NCI-H82 treated with DMSO at 0.1 percent for 48 hours (cell line): Measurements from ENCODE around the gene MS4A3.
"Not testable (repeated sequence)": the region's sequence is repeated elsewhere in the genome, so short reads cannot be mapped to it uniquely, and the experiment has no call there.

Experiments
- DNase-seq: peaks from one replicate; lab custom pipeline; 2025; ENCODE audit not compliant: unreplicated experiment; lab: John Stamatoyannopoulos, UW

MS4A3 gene

GRCh38 chr11:60056349-60056969 is at the start of gene MS4A3:
MS4A3 (plus strand) TSS chr11:60056665; CDS start chr11:60061161, 4,496 bp downstream.
- no peak for DNase-seq

GRCh38 chr11:60016881-60017280 is 39.6 kb upstream of the MS4A3 start, which contains the start of gene OOSP4B:
OOSP4B (plus strand) TSS chr11:60017181.
- no peak for DNase-seq

GRCh38 chr11:60018058-60018457 is 38.4 kb upstream of the MS4A3 start:
- no peak for DNase-seq

DNA sequence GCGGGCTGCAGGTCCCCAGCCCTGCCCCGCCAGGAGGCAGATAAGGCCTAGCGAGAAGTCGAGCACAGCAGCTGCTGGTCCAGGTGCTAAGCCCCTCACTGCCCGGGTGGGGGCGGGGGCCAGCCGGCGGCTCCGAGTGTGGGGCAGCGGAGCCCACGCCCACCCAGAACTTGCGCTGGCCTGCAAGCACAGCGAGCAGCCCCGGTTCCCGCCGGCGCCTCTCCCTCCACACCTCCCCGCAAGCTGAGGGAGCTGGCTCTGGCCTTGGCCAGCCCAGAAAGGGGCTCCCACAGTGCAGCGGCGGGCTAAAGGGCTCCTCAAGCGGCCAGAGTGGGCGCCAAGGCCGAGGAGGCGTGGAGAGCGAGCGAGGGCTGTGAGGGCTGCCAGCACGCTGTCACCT is 36.1 kb upstream of the MS4A3 start:
- DNase-seq, result not testable (repeated sequence)

DNA sequence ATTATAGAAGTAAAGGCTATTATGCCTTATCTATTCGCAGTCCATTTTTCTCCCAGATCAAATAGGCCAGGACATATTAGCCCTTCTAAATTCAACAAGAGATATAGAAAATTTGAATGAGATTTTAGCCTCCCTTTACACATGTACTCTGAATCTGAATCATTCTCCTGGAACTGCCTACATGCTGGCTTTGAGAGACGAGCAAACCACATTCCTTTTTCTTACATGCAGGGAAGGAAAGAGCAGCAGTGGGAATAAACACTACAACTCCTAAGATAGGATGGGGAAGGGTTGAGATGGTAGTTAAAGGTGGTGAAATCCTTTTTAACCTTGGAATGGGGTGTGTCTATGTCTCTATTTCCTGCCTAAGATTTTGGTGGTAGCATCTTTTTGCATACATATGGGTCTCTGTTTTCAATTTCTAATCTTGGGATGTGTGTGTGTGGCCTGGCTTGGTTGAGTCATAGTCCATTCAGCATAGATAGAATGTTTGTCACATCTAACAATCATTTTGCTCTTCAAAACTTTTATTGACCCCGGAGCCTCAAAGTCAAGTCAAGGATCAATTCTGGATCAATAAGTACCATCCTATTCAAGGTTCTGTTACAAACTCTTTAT is 27.3 kb upstream of the MS4A3 start:
- DNase-seq, result no peak

DNA sequence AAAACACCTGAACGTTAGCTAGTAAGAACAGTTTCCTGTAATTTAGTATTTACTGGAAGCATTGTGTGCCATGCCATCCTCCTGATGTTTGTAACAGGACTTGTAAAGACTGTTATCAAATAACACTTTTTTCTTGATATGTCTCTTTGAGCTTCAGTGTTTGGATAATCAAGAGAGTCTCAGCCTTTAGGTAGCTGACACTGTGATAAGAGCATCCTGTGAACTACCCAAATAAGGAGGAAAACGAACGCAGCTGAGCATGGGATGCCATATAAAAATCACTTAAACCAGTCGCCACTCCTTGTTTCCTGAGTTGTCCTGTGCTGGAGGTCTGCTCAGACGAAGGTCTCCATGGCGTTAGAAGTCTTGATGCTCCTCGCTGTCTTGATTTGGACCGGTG is 16.4 kb upstream of the MS4A3 start, which contains the start of gene OOSP2:
OOSP2 (plus strand) TSS at position 301 of the 400 bp plus-strand sequence; CDS start at position 352, 51 bp downstream.
- no peak for DNase-seq

DNA sequence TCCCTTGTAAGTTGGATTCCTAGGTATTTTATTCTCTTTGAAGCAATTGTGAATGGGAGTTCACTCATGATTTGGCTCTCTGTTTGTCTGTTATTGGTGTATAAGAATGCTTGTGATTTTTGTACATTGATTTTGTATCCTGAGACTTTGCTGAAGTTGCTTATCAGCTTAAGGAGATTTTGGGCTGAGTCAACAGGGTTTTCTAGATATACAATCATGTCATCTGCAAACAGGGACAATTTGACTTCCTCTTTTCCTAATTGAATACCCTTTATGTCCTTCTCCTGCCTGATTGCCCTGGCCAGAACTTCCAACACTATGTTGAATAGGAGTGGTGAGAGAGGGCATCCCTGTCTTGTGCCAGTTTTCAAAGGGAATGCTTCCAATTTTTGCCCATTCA is 6.0 kb upstream of the MS4A3 start:
- DNase-seq, result not testable (repeated sequence)

DNA sequence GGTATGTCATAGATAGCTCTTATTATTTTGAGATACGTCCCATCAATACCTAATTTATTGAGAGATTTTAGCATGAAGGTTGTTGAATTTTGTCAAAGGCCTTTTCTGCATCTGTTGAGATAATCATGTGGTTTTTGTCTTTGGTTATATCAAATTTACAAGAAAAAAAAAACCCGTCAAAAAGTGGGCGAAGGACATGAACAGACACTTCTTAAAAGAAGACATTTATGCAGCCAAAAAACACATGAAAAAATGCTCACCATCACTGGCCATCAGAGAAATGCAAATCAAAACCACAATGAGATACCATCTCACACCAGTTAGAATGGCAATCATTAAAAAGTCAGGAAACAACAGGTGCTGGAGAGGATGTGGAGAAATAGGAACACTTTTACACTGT is 5.6 kb upstream of the MS4A3 start:
- DNase-seq, result not testable (repeated sequence)

DNA sequence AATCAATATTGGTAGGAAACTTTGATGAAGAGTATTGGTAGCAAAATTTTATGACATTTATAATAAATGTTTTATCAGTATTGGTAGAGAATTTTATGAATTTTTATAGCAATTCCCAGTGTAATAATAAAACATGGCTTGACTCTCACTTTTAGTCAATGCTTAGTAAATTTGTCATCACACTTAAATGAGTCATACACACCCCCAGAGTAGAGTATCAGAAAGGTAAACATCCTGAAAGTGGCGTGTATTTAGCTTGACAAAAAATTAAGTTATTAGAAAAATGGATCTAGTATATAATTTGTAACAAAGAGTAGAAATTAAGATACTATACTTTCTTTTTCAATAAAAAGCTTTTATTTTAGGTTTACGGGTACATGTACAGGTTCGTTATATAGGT is 2.6 kb downstream of the MS4A3 start:
- no peak for DNase-seq

DNA sequence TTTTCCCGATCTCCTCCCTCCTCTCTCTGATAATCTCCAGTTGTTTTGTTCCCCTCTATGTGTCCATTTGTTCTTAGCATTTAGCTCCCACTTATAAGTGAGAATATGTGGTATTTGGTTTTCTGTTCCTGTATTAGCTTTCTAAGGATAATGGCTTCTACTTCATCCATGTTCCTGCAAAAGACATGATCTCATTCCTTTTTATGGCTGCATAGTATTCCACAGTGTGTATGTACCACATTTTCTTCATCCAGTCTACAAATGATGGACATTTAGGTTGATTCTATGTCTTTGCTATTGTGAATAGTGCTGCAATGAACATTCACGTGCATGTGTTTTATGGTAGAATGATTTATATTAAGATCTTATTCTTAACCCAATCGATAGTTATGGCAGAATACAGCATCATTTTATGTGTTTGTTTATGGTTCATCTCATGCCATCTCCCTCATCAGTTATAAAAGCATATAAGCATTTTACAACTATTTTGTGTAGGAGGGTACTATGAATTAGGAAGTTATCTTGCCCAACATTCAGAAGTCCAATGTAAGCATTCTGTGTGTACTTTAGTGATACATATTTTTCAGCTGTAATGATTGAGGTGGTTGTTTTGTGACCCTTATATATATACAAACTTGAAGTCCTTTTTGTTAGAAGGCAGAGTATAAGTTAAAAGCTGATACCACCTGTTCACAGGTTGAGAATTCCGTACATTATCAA is 3.2 kb downstream of the MS4A3 start:
- DNase-seq, result no peak

GRCh38 chr11:60064111-60064510 is 7.6 kb downstream of the MS4A3 start:
- no peak for DNase-seq

- no peak for DNase-seq
Observed at GRCh38 chr11:60065801-60066200, 9.3 kb downstream of the MS4A3 start.

GRCh38 chr11:60069450-60069849 is 13.0 kb downstream of the MS4A3 start:
- DNase-seq, result no peak

DNA sequence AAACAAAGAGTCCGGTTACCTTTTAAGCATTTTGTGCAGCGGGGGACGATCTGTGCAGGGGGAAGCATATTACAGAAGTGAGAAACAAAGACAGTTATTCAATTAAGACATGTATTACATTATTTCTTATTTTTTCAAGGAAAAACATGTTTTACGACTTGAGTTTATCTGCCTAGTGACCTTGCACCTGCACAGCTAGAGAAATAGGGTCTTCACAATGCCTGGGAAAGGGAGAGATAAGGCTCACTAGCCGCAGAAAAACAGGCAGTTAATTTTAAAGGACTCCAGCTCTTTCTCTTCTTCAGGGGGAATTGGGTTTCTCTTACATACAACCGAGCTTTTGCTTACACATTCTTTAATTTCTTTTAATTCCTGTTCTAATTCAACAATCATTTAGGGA is 15.2 kb downstream of the MS4A3 start:
- not testable (repeated sequence) for DNase-seq

DNA sequence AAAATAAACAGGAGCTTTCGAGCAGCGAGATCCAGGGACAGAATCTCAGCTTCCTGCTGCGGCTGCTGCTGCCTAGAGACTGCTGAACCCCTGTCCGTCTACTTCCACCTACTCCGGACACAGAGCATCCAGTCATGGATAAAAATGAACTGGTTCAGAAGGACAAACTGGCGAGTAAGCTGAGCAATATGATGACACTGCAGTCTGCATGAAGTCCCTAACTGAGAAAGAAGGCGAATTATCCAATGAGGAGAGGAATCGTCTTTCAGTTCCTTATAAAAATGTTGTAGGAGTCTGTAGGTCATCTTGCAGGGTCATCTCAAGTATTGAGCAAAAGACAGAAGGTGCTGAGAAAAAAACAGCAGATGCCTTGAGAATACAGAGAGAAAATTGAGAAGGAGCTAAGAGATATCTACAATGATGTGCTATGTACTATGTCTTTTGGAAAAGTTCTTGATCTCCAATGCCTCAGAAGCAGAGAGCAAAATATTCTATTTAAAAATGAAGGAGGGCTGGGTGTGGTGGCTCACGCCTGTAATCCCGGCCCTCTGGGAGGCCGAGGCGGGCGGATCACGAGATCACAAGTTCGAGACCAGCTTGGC is 20.9 kb downstream of the MS4A3 start:
- no peak for DNase-seq

- DNase-seq, result no peak
Observed at GRCh38 chr11:60077981-60078380, 21.5 kb downstream of the MS4A3 start.

GRCh38 chr11:60078745-60079144 is 22.3 kb downstream of the MS4A3 start:
- no peak for DNase-seq

GRCh38 chr11:60080535-60080934 is 24.1 kb downstream of the MS4A3 start:
- no peak for DNase-seq

GRCh38 chr11:60084631-60085273 is 28.3 kb downstream of the MS4A3 start:
- DNase-seq, result no peak

- no peak for DNase-seq
Observed at GRCh38 chr11:60085909-60086308, 29.4 kb downstream of the MS4A3 start.

GRCh38 chr11:60087239-60087638 is 30.8 kb downstream of the MS4A3 start:
- DNase-seq, result no peak
